Measurements from ENCODE around the gene SPOCK1. TPM values are rescaled to one million over a fixed set of nuclear protein-coding genes. Genes with fewer than 3 reads are reported as not detected.
"Not testable (repeated sequence)": the region's sequence is repeated elsewhere in the genome, so short reads cannot be mapped to it uniquely, and the experiment has no call there.

SPOCK1 gene
- total and polyA plus RNA-seq, 2 experiments from 2014 or later = 5.6 to 10.1 TPM

DNA sequence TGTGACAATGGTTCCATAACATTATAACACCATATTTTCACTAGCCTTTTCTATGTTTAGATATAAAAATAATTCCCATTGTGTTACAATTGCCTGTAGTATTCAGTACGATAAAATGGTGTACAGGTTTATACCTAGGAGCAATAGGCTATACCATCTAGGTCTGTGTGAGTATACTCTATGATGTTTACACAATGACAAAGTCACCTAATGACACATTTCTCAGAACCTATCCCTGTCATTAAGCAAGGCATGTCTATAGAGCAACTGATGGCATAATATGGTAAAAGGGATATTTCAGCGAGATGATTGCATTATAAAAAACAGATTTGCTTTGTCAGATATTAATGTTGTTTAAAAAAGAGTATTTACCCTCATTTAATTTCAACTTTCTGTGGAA, 517.2 kb downstream of the SPOCK1 start:
- WGBS (ENCODE audit: low lambda C conversion rate, missing lambda C conversion rate) = 88% methylated on average over 2 of the region's 2 CpGs
- TF ChIP-seq EZH2phosphoT487 (IDR thresholded peaks at IDR 0.05; ENCODE audit: low read depth, severe bottlenecking, unreplicated experiment) = no peak
- TF ChIP-seq, protein P1, sequence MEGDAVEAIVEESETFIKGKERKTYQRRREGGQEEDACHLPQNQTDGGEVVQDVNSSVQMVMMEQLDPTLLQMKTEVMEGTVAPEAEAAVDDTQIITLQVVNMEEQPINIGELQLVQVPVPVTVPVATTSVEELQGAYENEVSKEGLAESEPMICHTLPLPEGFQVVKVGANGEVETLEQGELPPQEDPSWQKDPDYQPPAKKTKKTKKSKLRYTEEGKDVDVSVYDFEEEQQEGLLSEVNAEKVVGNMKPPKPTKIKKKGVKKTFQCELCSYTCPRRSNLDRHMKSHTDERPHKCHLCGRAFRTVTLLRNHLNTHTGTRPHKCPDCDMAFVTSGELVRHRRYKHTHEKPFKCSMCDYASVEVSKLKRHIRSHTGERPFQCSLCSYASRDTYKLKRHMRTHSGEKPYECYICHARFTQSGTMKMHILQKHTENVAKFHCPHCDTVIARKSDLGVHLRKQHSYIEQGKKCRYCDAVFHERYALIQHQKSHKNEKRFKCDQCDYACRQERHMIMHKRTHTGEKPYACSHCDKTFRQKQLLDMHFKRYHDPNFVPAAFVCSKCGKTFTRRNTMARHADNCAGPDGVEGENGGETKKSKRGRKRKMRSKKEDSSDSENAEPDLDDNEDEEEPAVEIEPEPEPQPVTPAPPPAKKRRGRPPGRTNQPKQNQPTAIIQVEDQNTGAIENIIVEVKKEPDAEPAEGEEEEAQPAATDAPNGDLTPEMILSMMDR (IDR thresholded peaks at IDR 0.05; ENCODE audit: poor library complexity) = no peak
- no peak for TF ChIP-seq EZH2 (IDR thresholded peaks at IDR 0.05; ENCODE audit: borderline replicate concordance)
- no peak for DNase-seq (ENCODE audit: low spot score)

DNA sequence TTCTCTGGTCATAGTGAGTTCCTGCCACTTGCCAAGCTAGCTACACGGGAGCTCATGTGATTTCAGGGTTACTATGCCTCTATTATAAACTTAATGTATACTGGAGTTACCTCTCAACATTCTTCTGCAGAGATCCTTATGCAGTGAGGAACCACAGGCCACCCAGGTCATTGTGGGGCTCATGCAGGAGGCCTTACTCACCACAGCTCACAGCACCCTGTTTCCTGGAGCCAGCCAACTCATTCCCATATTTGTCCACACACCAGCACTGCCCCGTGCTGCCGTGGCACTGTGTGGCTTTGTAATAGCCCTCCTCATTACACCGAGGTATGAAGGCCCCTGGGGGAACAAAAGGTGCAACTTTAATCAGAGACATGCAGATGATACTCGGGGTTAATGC, 520.0 kb downstream of the SPOCK1 start:
- Histone ChIP-seq H3K4me2 (no peak overlapping the region), H3K4me1 (ENCODE audit: insufficient read depth) (no peaks in the 10 kb centered on the region), H4K20me1 (ENCODE audit: insufficient read depth, poor library complexity, severe bottlenecking) (no peaks in the 10 kb centered on the region), H3K27me3 (no peaks in the 10 kb centered on the region), H3K4me3 (no peak overlapping the region), H2AFZ (no peak overlapping the region), H3K9me2 (replicated peaks; ENCODE audit: insufficient read depth) (no peaks in the 10 kb centered on the region), H3K79me2 (no peaks in the 10 kb centered on the region), H3K9me3 (ENCODE audit: low read depth) (no peaks in the 10 kb centered on the region), H3K36me3 (replicated peaks; ENCODE audit: insufficient read depth, low read depth) (no peaks in the 10 kb centered on the region), H3K27ac (no peak overlapping the region)
- no peak for DNase-seq (ENCODE audit: low spot score)
- TF ChIP-seq EZH2 (IDR thresholded peaks at IDR 0.05; ENCODE audit: borderline replicate concordance) = no peak
- TF ChIP-seq, protein P1 (IDR thresholded peaks at IDR 0.05; ENCODE audit: poor library complexity) = no peak
- no peak for TF ChIP-seq EZH2phosphoT487 (IDR thresholded peaks at IDR 0.05; ENCODE audit: low read depth, severe bottlenecking, unreplicated experiment)
- 83% methylated on average over 5 of the region's 5 CpGs for WGBS (ENCODE audit: low lambda C conversion rate, missing lambda C conversion rate)

More for the DNA sequence above, 517.2 kb downstream of the SPOCK1 start:
- H2AFZ ChIP-seq = no peak overlapping the region
- no peaks in the 10 kb centered on the region for H3K79me2 ChIP-seq
- no peaks in the 10 kb centered on the region for H3K9me3 ChIP-seq (ENCODE audit: low read depth)
- H3K27ac ChIP-seq = no peak overlapping the region
- no peaks in the 10 kb centered on the region for H3K27me3 ChIP-seq
- no peaks in the 10 kb centered on the region for H3K9me2 ChIP-seq (replicated peaks; ENCODE audit: insufficient read depth)
- no peaks in the 10 kb centered on the region for H3K36me3 ChIP-seq (replicated peaks; ENCODE audit: insufficient read depth, low read depth)
- no peaks in the 10 kb centered on the region for H4K20me1 ChIP-seq (ENCODE audit: insufficient read depth, poor library complexity, severe bottlenecking)
- H3K4me3 ChIP-seq = no peak overlapping the region
- H3K4me1 ChIP-seq (ENCODE audit: insufficient read depth) = peaks cover 13% of the 10 kb centered on the region
- no peak overlapping the region for H3K4me2 ChIP-seq

DNA sequence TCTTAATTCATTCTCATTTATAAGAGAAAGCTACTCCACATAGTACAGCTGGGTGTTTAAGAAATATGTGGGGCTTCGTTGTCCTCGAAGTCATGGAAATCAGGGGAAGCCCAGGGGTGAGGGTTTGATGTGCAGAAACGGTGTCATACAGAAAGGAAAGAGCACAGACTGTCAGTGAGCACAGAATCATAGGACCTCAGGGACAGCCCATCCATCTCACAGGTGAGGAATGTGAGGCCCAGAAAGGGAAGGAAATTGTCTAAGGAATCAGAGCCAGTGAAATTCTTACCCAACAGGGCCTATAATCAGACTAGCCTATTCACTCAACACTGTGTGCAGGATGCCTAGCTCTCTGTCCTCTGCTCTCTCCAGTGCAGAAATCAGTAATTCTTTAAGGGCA, 535.6 kb downstream of the SPOCK1 start:
- 84% methylated on average over 3 of the region's 3 CpGs for WGBS (ENCODE audit: low lambda C conversion rate, missing lambda C conversion rate)
- TF ChIP-seq, protein P1 (IDR thresholded peaks at IDR 0.05; ENCODE audit: poor library complexity) = no peak
- TF ChIP-seq EZH2phosphoT487 (IDR thresholded peaks at IDR 0.05; ENCODE audit: low read depth, severe bottlenecking, unreplicated experiment) = no peak
- no peak for TF ChIP-seq EZH2 (IDR thresholded peaks at IDR 0.05; ENCODE audit: borderline replicate concordance)
- no peak for DNase-seq (ENCODE audit: low spot score)
- H3K27ac ChIP-seq = no peak overlapping the region
- peaks cover 5% of the 10 kb centered on the region for H3K9me3 ChIP-seq (ENCODE audit: low read depth)
- no peak overlapping the region for H3K4me3 ChIP-seq
- H2AFZ ChIP-seq = no peak overlapping the region
- no peaks in the 10 kb centered on the region for H3K36me3 ChIP-seq (replicated peaks; ENCODE audit: insufficient read depth, low read depth)
- no peaks in the 10 kb centered on the region for H3K27me3 ChIP-seq
- H3K9me2 ChIP-seq (replicated peaks; ENCODE audit: insufficient read depth) = no peaks in the 10 kb centered on the region
- H4K20me1 ChIP-seq (ENCODE audit: insufficient read depth, poor library complexity, severe bottlenecking) = no peaks in the 10 kb centered on the region
- H3K79me2 ChIP-seq = no peaks in the 10 kb centered on the region
- H3K4me1 ChIP-seq (ENCODE audit: insufficient read depth) = no peaks in the 10 kb centered on the region
- H3K4me2 ChIP-seq = no peak overlapping the region

DNA sequence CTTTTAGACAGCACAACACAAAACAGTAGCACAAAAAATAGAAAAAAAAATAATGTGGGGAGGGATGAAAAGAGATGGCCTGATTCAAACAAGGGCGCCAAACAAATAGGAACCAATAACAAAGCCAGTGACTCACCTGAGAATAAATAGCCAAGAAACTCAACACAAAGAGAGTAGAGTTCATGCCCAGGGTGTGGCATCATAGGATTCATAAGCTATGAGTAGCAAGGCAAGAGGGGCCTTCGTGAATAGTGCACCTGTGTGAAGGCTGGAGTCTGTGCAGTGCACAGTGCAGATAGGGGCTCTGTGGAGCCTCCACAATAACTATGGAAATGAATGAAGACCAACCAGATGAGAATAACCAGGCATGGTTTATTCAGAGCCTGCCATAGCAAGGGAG, 541.7 kb downstream of the SPOCK1 start:
- no peaks in the 10 kb centered on the region for H3K9me2 ChIP-seq (replicated peaks; ENCODE audit: insufficient read depth)
- no peaks in the 10 kb centered on the region for H3K27me3 ChIP-seq
- no peak for DNase-seq (ENCODE audit: low spot score)
- no peak overlapping the region for H3K4me3 ChIP-seq
- no peaks in the 10 kb centered on the region for H3K79me2 ChIP-seq
- H3K4me2 ChIP-seq = no peak overlapping the region
- H3K4me1 ChIP-seq (ENCODE audit: insufficient read depth) = no peaks in the 10 kb centered on the region
- H4K20me1 ChIP-seq (ENCODE audit: insufficient read depth, poor library complexity, severe bottlenecking) = no peaks in the 10 kb centered on the region
- no peaks in the 10 kb centered on the region for H3K36me3 ChIP-seq (replicated peaks; ENCODE audit: insufficient read depth, low read depth)
- TF ChIP-seq EZH2phosphoT487 (IDR thresholded peaks at IDR 0.05; ENCODE audit: low read depth, severe bottlenecking, unreplicated experiment) = no peak
- TF ChIP-seq EZH2 (IDR thresholded peaks at IDR 0.05; ENCODE audit: borderline replicate concordance) = no peak
- TF ChIP-seq, protein P1 (IDR thresholded peaks at IDR 0.05; ENCODE audit: poor library complexity) = no peak
- peaks cover 5% of the 10 kb centered on the region for H3K9me3 ChIP-seq (ENCODE audit: low read depth)
- H2AFZ ChIP-seq = no peak overlapping the region
- no peak overlapping the region for H3K27ac ChIP-seq
- 85% methylated on average over 2 of the region's 2 CpGs for WGBS (ENCODE audit: low lambda C conversion rate, missing lambda C conversion rate)

DNA sequence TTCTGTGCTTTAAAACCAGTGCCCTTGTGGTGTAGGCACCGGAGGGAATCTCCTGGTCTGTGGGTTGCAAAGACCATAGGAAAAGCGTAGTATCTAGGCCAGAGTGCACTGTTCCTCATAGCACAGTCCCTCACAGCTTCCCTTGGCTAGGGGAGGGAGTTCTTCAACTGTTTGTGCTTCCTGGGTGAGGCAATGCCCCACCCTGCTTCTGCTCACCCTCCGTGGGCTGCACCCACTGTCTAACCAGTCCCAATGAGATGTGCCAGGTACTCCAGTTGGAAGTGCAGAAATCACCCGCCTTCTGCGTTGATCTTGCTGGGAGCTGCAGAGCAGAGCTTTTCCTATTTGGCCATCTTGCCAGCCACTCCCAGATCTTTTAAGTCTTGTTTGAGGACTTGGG, 545.0 kb downstream of the SPOCK1 start:
- H3K27me3 ChIP-seq; H3K4me3 ChIP-seq; H2AFZ ChIP-seq; H3K79me2 ChIP-seq; H3K9me2 ChIP-seq (replicated peaks; ENCODE audit: insufficient read depth); H3K36me3 ChIP-seq (replicated peaks; ENCODE audit: insufficient read depth, low read depth); DNase-seq (ENCODE audit: low spot score); H3K27ac ChIP-seq; H3K4me2 ChIP-seq; H3K4me1 ChIP-seq (ENCODE audit: insufficient read depth); H4K20me1 ChIP-seq (ENCODE audit: insufficient read depth, poor library complexity, severe bottlenecking); H3K9me3 ChIP-seq (ENCODE audit: low read depth): not testable (repeated sequence)
- 95% methylated on average over 5 of the region's 5 CpGs for WGBS (ENCODE audit: low lambda C conversion rate, missing lambda C conversion rate)

Measured in hepatocyte (in vitro differentiated cells).